WTC11 (cell line): ENCODE measurements around the gene SLC8A1.

Source experiments
- CTCF ChIP-seq: fragments of 200-600 bp; IDR thresholded peaks from 2 replicates; pipeline ENCODE4 v1.8.0; 2022; ENCODE audit warnings: antibody characterized with exemption
- USF2 ChIP-seq: sonication (generic); formaldehyde crosslinking; IDR thresholded peaks from 2 replicates; pipeline ENCODE4 v1.8.1; 2023; ENCODE audit warnings: mild to moderate bottlenecking, missing genetic modification reagents, moderate library complexity
- ZNF512 ChIP-seq: sonication (generic); formaldehyde crosslinking; IDR thresholded peaks from 2 replicates; pipeline ENCODE4 v1.8.1; 2022; ENCODE audit warnings: missing genetic modification reagents, borderline replicate concordance

GRCh38 chr2:40265602-40266001 lies 186.3 kb downstream of the SLC8A1 start:
- no peak for TF ChIP-seq USF2 (CRISPR knock-in tag)
- TF ChIP-seq ZNF512 (CRISPR knock-in tag): no peak
- no peak for TF ChIP-seq CTCF
